Measurements from ENCODE around the gene CDHR2.

Gene CDHR2

DNA sequence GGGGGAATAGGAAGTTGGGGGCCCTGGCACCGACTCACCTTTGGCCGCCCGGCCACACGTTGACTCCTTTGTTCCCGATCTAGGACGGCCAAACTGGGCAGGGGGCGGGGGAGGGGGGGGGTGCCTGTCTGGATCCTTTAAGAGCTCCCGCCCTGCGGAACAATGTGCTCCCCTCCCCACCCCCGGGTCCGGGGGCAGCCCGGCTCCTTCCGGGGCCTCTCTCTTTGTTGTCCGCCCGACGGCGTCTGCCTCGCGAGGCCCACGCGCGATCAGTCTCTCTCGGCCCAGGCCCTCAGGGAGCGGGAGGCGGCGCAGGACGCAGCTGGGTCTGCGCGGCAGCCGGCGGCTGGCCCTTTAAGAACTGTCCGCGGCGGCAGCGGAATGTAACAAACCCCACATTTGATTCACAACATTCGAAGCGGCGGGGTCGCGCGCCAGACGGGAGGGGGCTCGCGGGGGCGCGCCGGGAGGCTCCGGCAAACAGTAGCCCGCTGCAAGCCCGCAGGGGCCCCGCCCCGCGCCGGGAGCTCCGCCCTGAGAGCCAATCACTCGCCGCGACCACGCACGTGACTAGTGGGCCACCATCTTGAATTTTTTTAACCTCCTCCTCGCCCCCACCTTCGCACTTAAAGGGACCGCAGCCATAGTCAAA is 12.1 kb upstream of the CDHR2 start, which contains the start of gene RNF44 (continued):
- TF ChIP-seq, protein P1, sequence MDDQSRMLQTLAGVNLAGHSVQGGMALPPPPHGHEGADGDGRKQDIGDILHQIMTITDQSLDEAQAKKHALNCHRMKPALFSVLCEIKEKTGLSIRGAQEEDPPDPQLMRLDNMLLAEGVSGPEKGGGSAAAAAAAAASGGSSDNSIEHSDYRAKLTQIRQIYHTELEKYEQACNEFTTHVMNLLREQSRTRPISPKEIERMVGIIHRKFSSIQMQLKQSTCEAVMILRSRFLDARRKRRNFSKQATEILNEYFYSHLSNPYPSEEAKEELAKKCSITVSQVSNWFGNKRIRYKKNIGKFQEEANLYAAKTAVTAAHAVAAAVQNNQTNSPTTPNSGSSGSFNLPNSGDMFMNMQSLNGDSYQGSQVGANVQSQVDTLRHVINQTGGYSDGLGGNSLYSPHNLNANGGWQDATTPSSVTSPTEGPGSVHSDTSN (CRISPR knock-in tag; IDR thresholded peaks at IDR 0.05) = no peak
- TF ChIP-seq ZNF555 (tag by site-specific recombination; conservative IDR thresholded peaks at IDR 0.05) (no peak), ZNF560 (tag by site-specific recombination; IDR thresholded peaks at IDR 0.05; ENCODE audit: borderline replicate concordance) (no peak), TCF7L2 (IDR thresholded peaks at IDR 0.05; ENCODE audit: borderline replicate concordance, low read depth, low read length) (0 out of 2 replicates have a peak, but pooled peaks have one; percentile 31), ZNF157 (tag by site-specific recombination; IDR thresholded peaks at IDR 0.05) (no peak), REPIN1 (tag by site-specific recombination; IDR thresholded peaks at IDR 0.05; ENCODE audit: low read depth) (no peak), ZBTB48 (tag by site-specific recombination; IDR thresholded peaks at IDR 0.05) (no peak), ZNF248 (tag by site-specific recombination; IDR thresholded peaks at IDR 0.05) (no peak), ZNF624 (tag by site-specific recombination; IDR thresholded peaks at IDR 0.05) (no peak), KLF9 (tag by site-specific recombination; IDR thresholded peaks at IDR 0.05; ENCODE audit: low read depth) (no peak), ZNF146 (tag by site-specific recombination; IDR thresholded peaks at IDR 0.05) (no peak)
- TF ChIP-seq, protein P2, sequence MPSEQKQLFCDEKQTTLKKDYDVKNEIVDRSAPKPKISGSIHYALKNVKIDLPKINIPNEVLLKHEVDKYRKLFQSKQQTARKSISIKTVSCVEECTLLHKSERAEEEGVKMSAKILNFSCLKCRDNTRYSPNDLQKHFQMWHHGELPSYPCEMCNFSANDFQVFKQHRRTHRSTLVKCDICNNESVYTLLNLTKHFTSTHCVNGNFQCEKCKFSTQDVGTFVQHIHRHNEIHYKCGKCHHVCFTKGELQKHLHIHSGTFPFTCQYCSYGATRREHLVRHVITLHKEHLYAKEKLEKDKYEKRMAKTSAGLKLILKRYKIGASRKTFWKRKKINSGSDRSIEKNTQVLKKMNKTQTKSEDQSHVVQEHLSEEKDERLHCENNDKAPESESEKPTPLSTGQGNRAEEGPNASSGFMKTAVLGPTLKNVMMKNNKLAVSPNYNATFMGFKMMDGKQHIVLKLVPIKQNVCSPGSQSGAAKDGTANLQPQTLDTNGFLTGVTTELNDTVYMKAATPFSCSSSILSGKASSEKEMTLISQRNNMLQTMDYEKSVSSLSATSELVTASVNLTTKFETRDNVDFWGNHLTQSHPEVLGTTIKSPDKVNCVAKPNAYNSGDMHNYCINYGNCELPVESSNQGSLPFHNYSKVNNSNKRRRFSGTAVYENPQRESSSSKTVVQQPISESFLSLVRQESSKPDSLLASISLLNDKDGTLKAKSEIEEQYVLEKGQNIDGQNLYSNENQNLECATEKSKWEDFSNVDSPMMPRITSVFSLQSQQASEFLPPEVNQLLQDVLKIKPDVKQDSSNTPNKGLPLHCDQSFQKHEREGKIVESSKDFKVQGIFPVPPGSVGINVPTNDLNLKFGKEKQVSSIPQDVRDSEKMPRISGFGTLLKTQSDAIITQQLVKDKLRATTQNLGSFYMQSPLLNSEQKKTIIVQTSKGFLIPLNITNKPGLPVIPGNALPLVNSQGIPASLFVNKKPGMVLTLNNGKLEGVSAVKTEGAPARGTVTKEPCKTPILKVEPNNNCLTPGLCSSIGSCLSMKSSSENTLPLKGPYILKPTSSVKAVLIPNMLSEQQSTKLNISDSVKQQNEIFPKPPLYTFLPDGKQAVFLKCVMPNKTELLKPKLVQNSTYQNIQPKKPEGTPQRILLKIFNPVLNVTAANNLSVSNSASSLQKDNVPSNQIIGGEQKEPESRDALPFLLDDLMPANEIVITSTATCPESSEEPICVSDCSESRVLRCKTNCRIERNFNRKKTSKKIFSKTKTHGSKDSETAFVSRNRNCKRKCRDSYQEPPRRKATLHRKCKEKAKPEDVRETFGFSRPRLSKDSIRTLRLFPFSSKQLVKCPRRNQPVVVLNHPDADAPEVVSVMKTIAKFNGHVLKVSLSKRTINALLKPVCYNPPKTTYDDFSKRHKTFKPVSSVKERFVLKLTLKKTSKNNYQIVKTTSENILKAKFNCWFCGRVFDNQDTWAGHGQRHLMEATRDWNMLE (tag by site-specific recombination; conservative IDR thresholded peaks at IDR 0.05; ENCODE audit: low read depth) = no peak
- TF ChIP-seq, protein P3, sequence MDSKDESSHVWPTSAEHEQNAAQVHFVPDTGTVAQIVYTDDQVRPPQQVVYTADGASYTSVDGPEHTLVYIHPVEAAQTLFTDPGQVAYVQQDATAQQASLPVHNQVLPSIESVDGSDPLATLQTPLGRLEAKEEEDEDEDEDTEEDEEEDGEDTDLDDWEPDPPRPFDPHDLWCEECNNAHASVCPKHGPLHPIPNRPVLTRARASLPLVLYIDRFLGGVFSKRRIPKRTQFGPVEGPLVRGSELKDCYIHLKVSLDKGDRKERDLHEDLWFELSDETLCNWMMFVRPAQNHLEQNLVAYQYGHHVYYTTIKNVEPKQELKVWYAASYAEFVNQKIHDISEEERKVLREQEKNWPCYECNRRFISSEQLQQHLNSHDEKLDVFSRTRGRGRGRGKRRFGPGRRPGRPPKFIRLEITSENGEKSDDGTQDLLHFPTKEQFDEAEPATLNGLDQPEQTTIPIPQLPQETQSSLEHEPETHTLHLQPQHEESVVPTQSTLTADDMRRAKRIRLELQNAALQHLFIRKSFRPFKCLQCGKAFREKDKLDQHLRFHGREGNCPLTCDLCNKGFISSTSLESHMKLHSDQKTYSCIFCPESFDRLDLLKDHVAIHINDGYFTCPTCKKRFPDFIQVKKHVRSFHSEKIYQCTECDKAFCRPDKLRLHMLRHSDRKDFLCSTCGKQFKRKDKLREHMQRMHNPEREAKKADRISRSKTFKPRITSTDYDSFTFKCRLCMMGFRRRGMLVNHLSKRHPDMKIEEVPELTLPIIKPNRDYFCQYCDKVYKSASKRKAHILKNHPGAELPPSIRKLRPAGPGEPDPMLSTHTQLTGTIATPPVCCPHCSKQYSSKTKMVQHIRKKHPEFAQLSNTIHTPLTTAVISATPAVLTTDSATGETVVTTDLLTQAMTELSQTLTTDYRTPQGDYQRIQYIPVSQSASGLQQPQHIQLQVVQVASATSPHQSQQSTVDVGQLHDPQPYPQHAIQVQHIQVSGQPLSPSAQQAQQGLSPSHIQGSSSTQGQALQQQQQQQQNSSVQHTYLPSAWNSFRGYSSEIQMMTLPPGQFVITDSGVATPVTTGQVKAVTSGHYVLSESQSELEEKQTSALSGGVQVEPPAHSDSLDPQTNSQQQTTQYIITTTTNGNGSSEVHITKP (tag by site-specific recombination; IDR thresholded peaks at IDR 0.05) = no peak

DNA sequence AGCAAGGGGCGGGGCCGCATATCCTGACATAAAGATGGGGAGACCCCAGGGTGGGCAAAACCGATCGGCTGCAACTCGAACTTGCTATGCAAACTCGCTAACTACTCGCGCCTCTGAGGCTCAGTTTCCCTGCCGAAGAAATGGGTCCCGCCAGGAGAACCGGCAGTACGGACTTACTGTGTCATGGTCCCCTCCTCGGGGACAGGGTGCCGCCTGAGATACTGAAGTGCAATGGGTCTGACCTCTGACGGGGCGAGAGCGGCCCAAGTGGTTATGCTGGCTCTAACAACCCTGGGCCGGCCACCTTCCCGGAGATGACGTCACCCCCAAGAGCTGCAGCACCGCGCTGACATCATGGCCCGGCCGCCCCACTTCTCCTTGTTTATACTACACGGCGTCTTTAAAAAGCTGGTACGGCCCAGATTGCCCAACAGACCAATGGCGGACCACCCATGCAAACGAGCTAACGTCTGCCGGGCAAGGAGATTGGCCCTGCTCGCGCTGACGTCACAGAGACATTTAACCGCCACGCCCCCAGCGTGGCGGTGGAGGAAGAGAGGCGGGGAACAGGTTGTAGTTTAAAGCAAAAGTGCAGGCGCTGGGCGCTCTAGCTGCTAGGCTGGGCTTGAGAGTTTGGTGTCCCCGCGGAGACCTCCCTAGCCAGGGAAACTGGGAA is 11.4 kb upstream of the CDHR2 start:
- H3K9me3 ChIP-seq (ENCODE audit: control insufficient read depth, insufficient read depth, low read depth, low read length) = no peaks in the 10 kb centered on the region
- CTCF ChIA-PET = interaction anchor here (0.8 to 1.1 kb wide), 4 partner anchors 41 to 123 kb away, joined by 3 to 5 read pairs (median 4); no protein-coding TSS in a partner anchor
- peak overlapping the region; percentile 85 for H3K4me3 ChIP-seq (ENCODE audit: low read depth, low read length)
- POLR2A ChIA-PET = interaction anchor here (0.5 to 2.1 kb wide), 22 partner anchors 9 to 464 kb away, joined by 3 to 14 read pairs (median 4); partner anchors contain the start of genes CDHR2, CLTB, EIF4E1B and FAF2
- peaks cover 0 to 10% of the 10 kb centered on the region in 2 experiments; a peak in 1 of 3 replicates for H3K36me3 ChIP-seq (ENCODE audit: control insufficient read depth in 2 of 2, insufficient read depth in 1 of 2, low read length in 2 of 2)
- peak overlapping the region; percentile 54 for H3K27ac ChIP-seq (ENCODE audit: extremely low read depth, low read depth, low read length)
- H3K4me1 ChIP-seq (ENCODE audit: control insufficient read depth, insufficient read depth, low read length) = peaks cover 8% of the 10 kb centered on the region; the same call in 1 of the 2 replicates
- peak; percentile 41; the same call in 1 of the 2 replicates for TF ChIP-seq SCRT1 (tag by site-specific recombination; IDR thresholded peaks at IDR 0.05; ENCODE audit: borderline replicate concordance)
- peak; percentile 40 for TF ChIP-seq ZNF394 (tag by site-specific recombination; IDR thresholded peaks at IDR 0.05; ENCODE audit: borderline replicate concordance)
- TF ChIP-seq, protein P4, sequence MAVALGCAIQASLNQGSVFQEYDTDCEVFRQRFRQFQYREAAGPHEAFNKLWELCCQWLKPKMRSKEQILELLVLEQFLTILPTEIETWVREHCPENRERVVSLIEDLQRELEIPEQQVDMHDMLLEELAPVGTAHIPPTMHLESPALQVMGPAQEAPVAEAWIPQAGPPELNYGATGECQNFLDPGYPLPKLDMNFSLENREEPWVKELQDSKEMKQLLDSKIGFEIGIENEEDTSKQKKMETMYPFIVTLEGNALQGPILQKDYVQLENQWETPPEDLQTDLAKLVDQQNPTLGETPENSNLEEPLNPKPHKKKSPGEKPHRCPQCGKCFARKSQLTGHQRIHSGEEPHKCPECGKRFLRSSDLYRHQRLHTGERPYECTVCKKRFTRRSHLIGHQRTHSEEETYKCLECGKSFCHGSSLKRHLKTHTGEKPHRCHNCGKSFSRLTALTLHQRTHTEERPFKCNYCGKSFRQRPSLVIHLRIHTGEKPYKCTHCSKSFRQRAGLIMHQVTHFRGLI (tag by site-specific recombination; IDR thresholded peaks at IDR 0.05) = peak; percentile 87
- no peak for TF ChIP-seq ZNF214 (tag by site-specific recombination; IDR thresholded peaks at IDR 0.05; ENCODE audit: borderline replicate concordance)
- no peak for TF ChIP-seq GLI4 (tag by site-specific recombination; IDR thresholded peaks at IDR 0.05)
- TF ChIP-seq, protein P5, sequence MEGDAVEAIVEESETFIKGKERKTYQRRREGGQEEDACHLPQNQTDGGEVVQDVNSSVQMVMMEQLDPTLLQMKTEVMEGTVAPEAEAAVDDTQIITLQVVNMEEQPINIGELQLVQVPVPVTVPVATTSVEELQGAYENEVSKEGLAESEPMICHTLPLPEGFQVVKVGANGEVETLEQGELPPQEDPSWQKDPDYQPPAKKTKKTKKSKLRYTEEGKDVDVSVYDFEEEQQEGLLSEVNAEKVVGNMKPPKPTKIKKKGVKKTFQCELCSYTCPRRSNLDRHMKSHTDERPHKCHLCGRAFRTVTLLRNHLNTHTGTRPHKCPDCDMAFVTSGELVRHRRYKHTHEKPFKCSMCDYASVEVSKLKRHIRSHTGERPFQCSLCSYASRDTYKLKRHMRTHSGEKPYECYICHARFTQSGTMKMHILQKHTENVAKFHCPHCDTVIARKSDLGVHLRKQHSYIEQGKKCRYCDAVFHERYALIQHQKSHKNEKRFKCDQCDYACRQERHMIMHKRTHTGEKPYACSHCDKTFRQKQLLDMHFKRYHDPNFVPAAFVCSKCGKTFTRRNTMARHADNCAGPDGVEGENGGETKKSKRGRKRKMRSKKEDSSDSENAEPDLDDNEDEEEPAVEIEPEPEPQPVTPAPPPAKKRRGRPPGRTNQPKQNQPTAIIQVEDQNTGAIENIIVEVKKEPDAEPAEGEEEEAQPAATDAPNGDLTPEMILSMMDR (tag by site-specific recombination; IDR thresholded peaks at IDR 0.05) = no peak
- TF ChIP-seq ZNF133 (tag by site-specific recombination; IDR thresholded peaks at IDR 0.05) = no peak; the same call in 1 of the 2 replicates
